ENCODE results near the gene MMP7.

DNA sequence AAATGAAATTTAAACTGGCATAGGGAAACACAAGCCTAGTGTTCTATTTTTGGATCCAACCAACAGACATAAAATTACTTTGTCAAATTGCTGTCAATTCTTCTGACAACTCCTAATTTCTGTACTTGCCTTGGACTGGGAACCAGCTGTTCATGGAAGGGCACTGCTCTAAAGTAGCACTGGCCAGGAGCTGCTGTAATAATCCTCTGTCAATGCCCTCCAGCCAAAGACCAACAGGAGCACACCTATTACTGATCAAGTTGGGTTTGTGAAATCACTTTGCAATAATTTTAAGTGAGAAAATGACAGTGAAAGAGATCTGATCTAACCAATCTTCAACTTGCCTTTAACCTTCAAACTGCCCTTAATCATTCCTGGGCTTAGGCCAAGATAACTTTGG, 59.1 kb downstream of the MMP7 start:
- TF ChIP-seq, protein P1, sequence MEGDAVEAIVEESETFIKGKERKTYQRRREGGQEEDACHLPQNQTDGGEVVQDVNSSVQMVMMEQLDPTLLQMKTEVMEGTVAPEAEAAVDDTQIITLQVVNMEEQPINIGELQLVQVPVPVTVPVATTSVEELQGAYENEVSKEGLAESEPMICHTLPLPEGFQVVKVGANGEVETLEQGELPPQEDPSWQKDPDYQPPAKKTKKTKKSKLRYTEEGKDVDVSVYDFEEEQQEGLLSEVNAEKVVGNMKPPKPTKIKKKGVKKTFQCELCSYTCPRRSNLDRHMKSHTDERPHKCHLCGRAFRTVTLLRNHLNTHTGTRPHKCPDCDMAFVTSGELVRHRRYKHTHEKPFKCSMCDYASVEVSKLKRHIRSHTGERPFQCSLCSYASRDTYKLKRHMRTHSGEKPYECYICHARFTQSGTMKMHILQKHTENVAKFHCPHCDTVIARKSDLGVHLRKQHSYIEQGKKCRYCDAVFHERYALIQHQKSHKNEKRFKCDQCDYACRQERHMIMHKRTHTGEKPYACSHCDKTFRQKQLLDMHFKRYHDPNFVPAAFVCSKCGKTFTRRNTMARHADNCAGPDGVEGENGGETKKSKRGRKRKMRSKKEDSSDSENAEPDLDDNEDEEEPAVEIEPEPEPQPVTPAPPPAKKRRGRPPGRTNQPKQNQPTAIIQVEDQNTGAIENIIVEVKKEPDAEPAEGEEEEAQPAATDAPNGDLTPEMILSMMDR (IDR thresholded peaks at IDR 0.05) = no peak
- TF ChIP-seq EZH2 (IDR thresholded peaks at IDR 0.05; ENCODE audit: borderline replicate concordance, insufficient read depth, low read depth, low read length, poor library complexity, severe bottlenecking) = no peak
